Cardiac muscle cell (in vitro differentiated cells and primary cell): ENCODE measurements around the gene GJA10. TPM values are rescaled to one million over a fixed set of nuclear protein-coding genes. Genes with fewer than 3 reads are reported as not detected.

Experiments used
- DNase-seq, 2 donors: peaks; one replicate each; pipeline versions ENCODE4 v3.0.0 to v3.0.0-alpha.2; 2010 to 2017; ENCODE audit warnings: low read depth in 1 of 2, low spot score in 1 of 2
- H3K27ac ChIP-seq: fragments of 200-600 bp; sonication (generic); 2 replicates; pipeline ENCODE4 v1.5.1; 2016
- H3K27me3 ChIP-seq: fragments of 200-600 bp; sonication (generic); 2 replicates; pipeline ENCODE4 v1.6.0; 2016; ENCODE audit warnings: control low read depth
- H3K36me3 ChIP-seq: fragments of 200-600 bp; sonication (generic); 2 replicates; pipeline ENCODE4 v1.5.1; 2016; ENCODE audit warnings: control low read depth
- H3K4me1 ChIP-seq: fragments of 200-600 bp; sonication (generic); 2 replicates; pipeline ENCODE4 v1.8.1; 2017; ENCODE audit warnings: low read depth, mild to moderate bottlenecking, mixed run types
- H3K4me3 ChIP-seq: fragments of 200-600 bp; sonication (generic); 2 replicates; pipeline ENCODE4 v1.5.1; 2016; ENCODE audit warnings: mild to moderate bottlenecking
- H3K9me3 ChIP-seq: fragments of 200-600 bp; sonication (generic); 2 replicates; pipeline ENCODE4 v1.5.1; 2017; ENCODE audit warnings: low read depth, mild to moderate bottlenecking, control low read depth
- CTCF ChIP-seq: IDR thresholded peaks from 2 replicates; pipeline ENCODE4 v1.5.1; 2012; ENCODE audit warnings: low read depth, mild to moderate bottlenecking, low read length
- polyA plus RNA-seq: library from polyadenylated mRNA; unstranded; fragments of >200 nt; fragmentation: Nextera tagmentation; extraction: Ambion mirVana; gene quantifications from 2 replicates; pipeline ENCODE4 v1.2.1, GENCODE V29; 2016
- total RNA-seq: library from RNA; depleted of rRNA; stranded (reverse); fragments of >200 nt; gene quantifications from 2 replicates; pipeline ENCODE4 v1.2.3, GENCODE V29; 2016

The GJA10 gene
- total and polyA plus RNA-seq, 2 experiments from 2014 or later = not detected

- no peaks in the 10 kb centered on the region for H3K27me3 ChIP-seq
- TF ChIP-seq CTCF = no peak
- no peak overlapping the region for H3K27ac ChIP-seq
- DNase-seq = no peak
- H3K4me1 ChIP-seq = no peaks in the 10 kb centered on the region
- H3K9me3 ChIP-seq = no peaks in the 10 kb centered on the region
- no peaks in the 10 kb centered on the region for H3K36me3 ChIP-seq
- no peak overlapping the region for H3K4me3 ChIP-seq
These were observed 16.6 kb downstream of the GJA10 start for GRCh38 chr6:89910902-89911240.

- no peak overlapping the region for H3K27ac ChIP-seq
- no peaks in the 10 kb centered on the region for H3K4me1 ChIP-seq
- no peak for DNase-seq
- no peak for TF ChIP-seq CTCF
- H3K4me3 ChIP-seq = no peak overlapping the region
- H3K9me3 ChIP-seq = no peaks in the 10 kb centered on the region
- H3K27me3 ChIP-seq = no peaks in the 10 kb centered on the region
- no peaks in the 10 kb centered on the region for H3K36me3 ChIP-seq
These were observed 22.1 kb downstream of the GJA10 start for GRCh38 chr6:89916136-89916920.

- Histone ChIP-seq H3K27ac (no peak overlapping the region), H3K36me3 (no peaks in the 10 kb centered on the region), H3K4me3 (no peak overlapping the region), H3K4me1 (no peaks in the 10 kb centered on the region), H3K9me3 (no peaks in the 10 kb centered on the region), H3K27me3 (no peaks in the 10 kb centered on the region)
- no peak for TF ChIP-seq CTCF
- DNase-seq = no peak
These were observed 22.9 kb downstream of the GJA10 start for GRCh38 chr6:89917216-89917615.

- H3K36me3 ChIP-seq = no peaks in the 10 kb centered on the region
- H3K4me3 ChIP-seq = no peak overlapping the region
- H3K27me3 ChIP-seq = no peaks in the 10 kb centered on the region
- DNase-seq = no peak
- no peak overlapping the region for H3K27ac ChIP-seq
- no peak for TF ChIP-seq CTCF
- no peaks in the 10 kb centered on the region for H3K4me1 ChIP-seq
- H3K9me3 ChIP-seq = no peaks in the 10 kb centered on the region
These were observed 23.6 kb downstream of the GJA10 start for GRCh38 chr6:89917801-89918366.

- no peaks in the 10 kb centered on the region for H3K27me3 ChIP-seq
- H3K27ac ChIP-seq = no peak overlapping the region
- no peaks in the 10 kb centered on the region for H3K36me3 ChIP-seq
- DNase-seq = no peak
- no peak overlapping the region for H3K4me3 ChIP-seq
- no peaks in the 10 kb centered on the region for H3K9me3 ChIP-seq
- no peaks in the 10 kb centered on the region for H3K4me1 ChIP-seq
- TF ChIP-seq CTCF = no peak
These were observed 26.9 kb downstream of the GJA10 start for GRCh38 chr6:89921197-89921596.
